Ascending aorta (tissue), 2 donors: ENCODE results near the gene ALOXE3. TPM values are rescaled to one million over a fixed set of nuclear protein-coding genes. Genes with fewer than 3 reads are reported as not detected.
A peak's percentile ranks its signal among the peaks of the same experiment; 100 is the strongest.
"Not testable (repeated sequence)": the region's sequence is repeated elsewhere in the genome, so short reads cannot be mapped to it uniquely, and the experiment has no call there.

Source experiments
- DNase-seq, 2 donors: peaks; one replicate each; pipeline ENCODE4 v3.0.0-alpha.2; 2019; ENCODE audit warnings: low spot score in 2 of 2
- H3K27ac ChIP-seq, 2 donors: fragments of 200-600 bp; sonication (generic); one replicate each; pipeline ENCODE4 v1.5.1; 2016 to 2017; ENCODE audit warnings: mild to moderate bottlenecking in 1 of 2
- H3K27me3 ChIP-seq: fragments of 200-600 bp; sonication (generic); one replicate; pipeline ENCODE4 v1.5.1; 2017
- H3K36me3 ChIP-seq, 2 donors: fragments of 200-600 bp; sonication (generic); one replicate each; pipeline ENCODE4 v1.5.1; 2016
- H3K4me1 ChIP-seq, 2 donors: fragments of 200-600 bp; sonication (generic); one replicate each; pipeline ENCODE4 v1.5.1; 2016 to 2017; ENCODE audit warnings: mild to moderate bottlenecking in 1 of 2
- H3K4me3 ChIP-seq, 2 donors: fragments of 200-600 bp; sonication (generic); one replicate each; pipeline ENCODE4 v1.5.1; 2016 to 2017; ENCODE audit warnings: mild to moderate bottlenecking in 1 of 2
- H3K9me3 ChIP-seq, 2 donors: fragments of 200-600 bp; sonication (generic); one replicate each; pipeline ENCODE4 v1.5.1; 2016
- CTCF ChIP-seq, 3 experiments: fragments of 200-600 bp in 2 of 3; fragments of 450-650 bp in 1 of 3; sonication (generic) in 2 of 3; IDR thresholded peaks; one replicate each; pipeline ENCODE4 v1.5.1; 2016 to 2019; ENCODE audit warnings: antibody characterized with exemption in 3 of 3, mild to moderate bottlenecking in 1 of 3, moderate library complexity in 1 of 3
- intact Hi-C: fragments of 100-400 bp; cut with DNase I; formaldehyde crosslinking; loops from one replicate; pipeline ENCODE4 v1.15.1; 2023
- total RNA-seq: library from RNA; depleted of rRNA; stranded (reverse); fragments of >200 nt; gene quantifications from one replicate; pipeline ENCODE4 v1.1.0, GENCODE V29; 2016

Gene ALOXE3
- total RNA-seq, 1 donor from 2014 or later = not detected

GRCh38 chr17:8062435-8062806, 55.9 kb downstream of the ALOXE3 start:
- Histone ChIP-seq H3K4me1 (peaks cover 0 to 5% of the 10 kb centered on the region in 2 donors), H3K36me3 (no peaks in the 10 kb centered on the region), H3K27ac (no peak overlapping the region), H3K9me3 (no peaks in the 10 kb centered on the region), H3K4me3 (peak overlapping the region in 1 of 2 donors; percentile 21), H3K27me3 (peaks cover 8% of the 10 kb centered on the region)
- no peak for TF ChIP-seq CTCF (IDR thresholded peaks at IDR 0.05)
- intact Hi-C loops = no loop called here
- DNase-seq = no peak

GRCh38 chr17:8061851-8062250, 56.5 kb downstream of the ALOXE3 start:
- H3K27ac ChIP-seq, H3K4me3 ChIP-seq, H3K4me1 ChIP-seq, H3K9me3 ChIP-seq, intact Hi-C loops, DNase-seq, H3K27me3 ChIP-seq, H3K36me3 ChIP-seq: not testable (repeated sequence)

- Histone ChIP-seq H3K36me3 (no peaks in the 10 kb centered on the region), H3K27ac (no peak overlapping the region), H3K4me1 (peaks cover 0 to 5% of the 10 kb centered on the region in 2 donors), H3K27me3 (peaks cover 8% of the 10 kb centered on the region), H3K4me3 (no peak overlapping the region), H3K9me3 (no peaks in the 10 kb centered on the region)
- DNase-seq = no peak
- TF ChIP-seq CTCF (IDR thresholded peaks at IDR 0.05) = peak; percentile 67 to 73 (median 72)
- intact Hi-C loops = loop anchor here (1.0 kb wide), 1 partner anchor 241 kb away; no protein-coding TSS in a partner anchor
Measured at GRCh38 chr17:8060274-8060673, 58.0 kb downstream of the ALOXE3 start.

- intact Hi-C loops = loop anchor here (5.0 to 10.0 kb wide), 2 partner anchors 147 to 234 kb away; no protein-coding TSS in a partner anchor
- no peaks in the 10 kb centered on the region for H3K36me3 ChIP-seq
- no peak overlapping the region for H3K4me3 ChIP-seq
- TF ChIP-seq CTCF (IDR thresholded peaks at IDR 0.05) = no peak
- H3K9me3 ChIP-seq = no peaks in the 10 kb centered on the region
- DNase-seq = peak in 1 of 2 donors; percentile 15
- H3K27me3 ChIP-seq = peaks cover 8% of the 10 kb centered on the region
- H3K27ac ChIP-seq = no peak overlapping the region
- peaks cover 0 to 5% of the 10 kb centered on the region in 2 donors for H3K4me1 ChIP-seq
Measured at GRCh38 chr17:8059131-8059530, 59.2 kb downstream of the ALOXE3 start.

- intact Hi-C loops = loop anchor here (5.0 to 10.0 kb wide), 2 partner anchors 145 to 233 kb away; no protein-coding TSS in a partner anchor
- peak; percentile 69 to 78 (median 74) for TF ChIP-seq CTCF (IDR thresholded peaks at IDR 0.05)
- H3K27ac ChIP-seq = no peak overlapping the region
- no peak overlapping the region for H3K4me3 ChIP-seq
- H3K36me3 ChIP-seq = no peaks in the 10 kb centered on the region
- DNase-seq = peak in 1 of 2 donors; percentile 74
- H3K9me3 ChIP-seq = no peaks in the 10 kb centered on the region
- peaks cover 8% of the 10 kb centered on the region for H3K27me3 ChIP-seq
- H3K4me1 ChIP-seq = peaks cover 0 to 3% of the 10 kb centered on the region in 2 donors
Measured at GRCh38 chr17:8057691-8058114, 60.6 kb downstream of the ALOXE3 start.

- DNase-seq = no peak
- H3K36me3 ChIP-seq = no peaks in the 10 kb centered on the region
- TF ChIP-seq CTCF (IDR thresholded peaks at IDR 0.05) = no peak
- H3K27me3 ChIP-seq = peaks cover 6% of the 10 kb centered on the region
- intact Hi-C loops = loop anchor here (5.0 to 10.0 kb wide), 2 partner anchors 145 to 232 kb away; no protein-coding TSS in a partner anchor
- H3K27ac ChIP-seq = no peak overlapping the region
- no peak overlapping the region for H3K4me3 ChIP-seq
- H3K9me3 ChIP-seq = no peaks in the 10 kb centered on the region
- H3K4me1 ChIP-seq = no peaks in the 10 kb centered on the region
Measured at GRCh38 chr17:8056976-8057625, 61.2 kb downstream of the ALOXE3 start.
